ENCODE measurements around the gene TSKU. TPM values are rescaled to one million over a fixed set of nuclear protein-coding genes. Genes with fewer than 3 reads are reported as not detected.

The TSKU gene
- total RNA-seq, 2 donors from 2014 or later = 3.2 to 45.6 TPM

- ATAC-seq (replicated peaks) = no peak
- Mint-ChIP-seq H3K27me3 (peaks cover 13% of the 10 kb centered on the region), H3K4me1 (no peaks in the 10 kb centered on the region), H3K4me3 (no peak overlapping the region), H3K36me3 (ENCODE audit: low read depth) (no peaks in the 10 kb centered on the region), H3K9me3 (no peaks in the 10 kb centered on the region), H3K27ac (no peak overlapping the region)
Measured at GRCh38 chr11:76745561-76746207, 37.5 kb upstream of the TSKU start.

- no peak for ATAC-seq (replicated peaks)
- no peaks in the 10 kb centered on the region for H3K9me3 Mint-ChIP-seq
- H3K27ac Mint-ChIP-seq = no peak overlapping the region
- H3K4me1 Mint-ChIP-seq = no peaks in the 10 kb centered on the region
- H3K36me3 Mint-ChIP-seq (ENCODE audit: low read depth) = no peaks in the 10 kb centered on the region
- peaks cover 13% of the 10 kb centered on the region for H3K27me3 Mint-ChIP-seq
- H3K4me3 Mint-ChIP-seq = no peak overlapping the region
Measured at GRCh38 chr11:76747153-76747914, 35.8 kb upstream of the TSKU start.

GRCh38 chr11:76747915-76748860 is 35.0 kb upstream of the TSKU start:
- H3K27me3 Mint-ChIP-seq = peaks cover 17% of the 10 kb centered on the region
- no peaks in the 10 kb centered on the region for H3K9me3 Mint-ChIP-seq
- no peak for ATAC-seq (replicated peaks)
- no peaks in the 10 kb centered on the region for H3K36me3 Mint-ChIP-seq (ENCODE audit: low read depth)
- no peaks in the 10 kb centered on the region for H3K4me1 Mint-ChIP-seq
- H3K27ac Mint-ChIP-seq = no peak overlapping the region
- no peak overlapping the region for H3K4me3 Mint-ChIP-seq

- H3K27me3 Mint-ChIP-seq = peaks cover 17% of the 10 kb centered on the region
- H3K27ac Mint-ChIP-seq = no peak overlapping the region
- H3K4me1 Mint-ChIP-seq = no peaks in the 10 kb centered on the region
- no peaks in the 10 kb centered on the region for H3K9me3 Mint-ChIP-seq
- ATAC-seq (replicated peaks) = no peak
- no peak overlapping the region for H3K4me3 Mint-ChIP-seq
- no peaks in the 10 kb centered on the region for H3K36me3 Mint-ChIP-seq (ENCODE audit: low read depth)
Measured at GRCh38 chr11:76748948-76749347, 34.2 kb upstream of the TSKU start.

GRCh38 chr11:76750067-76750466 is 33.1 kb upstream of the TSKU start:
- Mint-ChIP-seq H3K4me3 (no peak overlapping the region), H3K4me1 (no peaks in the 10 kb centered on the region)

GRCh38 chr11:76750746-76751145 is 32.4 kb upstream of the TSKU start:
- Mint-ChIP-seq H3K27ac (no peak overlapping the region), H3K27me3 (peaks cover 14% of the 10 kb centered on the region), H3K36me3 (ENCODE audit: low read depth) (no peaks in the 10 kb centered on the region), H3K9me3 (no peaks in the 10 kb centered on the region), H3K4me1 (no peaks in the 10 kb centered on the region), H3K4me3 (no peak overlapping the region)
- ATAC-seq (replicated peaks) = no peak

More at GRCh38 chr11:76750067-76750466, 33.1 kb upstream of the TSKU start:
- H3K27me3 Mint-ChIP-seq = peaks cover 17% of the 10 kb centered on the region
- H3K36me3 Mint-ChIP-seq (ENCODE audit: low read depth) = no peaks in the 10 kb centered on the region
- no peak overlapping the region for H3K27ac Mint-ChIP-seq
- no peaks in the 10 kb centered on the region for H3K9me3 Mint-ChIP-seq
- ATAC-seq (replicated peaks) = no peak

GRCh38 chr11:76752321-76753143 is 30.6 kb upstream of the TSKU start:
- Mint-ChIP-seq H3K4me1 (no peaks in the 10 kb centered on the region), H3K27me3 (peaks cover 10% of the 10 kb centered on the region), H3K9me3 (no peaks in the 10 kb centered on the region), H3K27ac (no peak overlapping the region), H3K4me3 (no peak overlapping the region), H3K36me3 (ENCODE audit: low read depth) (no peaks in the 10 kb centered on the region)
- no peak for ATAC-seq (replicated peaks)

- no peaks in the 10 kb centered on the region for H3K36me3 Mint-ChIP-seq (ENCODE audit: low read depth)
- ATAC-seq (replicated peaks) = no peak
- no peaks in the 10 kb centered on the region for H3K9me3 Mint-ChIP-seq
- H3K4me3 Mint-ChIP-seq = no peak overlapping the region
- no peaks in the 10 kb centered on the region for H3K4me1 Mint-ChIP-seq
- no peak overlapping the region for H3K27ac Mint-ChIP-seq
- H3K27me3 Mint-ChIP-seq = peaks cover 5% of the 10 kb centered on the region
Measured at GRCh38 chr11:76753449-76753848, 29.7 kb upstream of the TSKU start.

- no peaks in the 10 kb centered on the region for H3K9me3 Mint-ChIP-seq
- no peak for ATAC-seq (replicated peaks)
- no peak overlapping the region for H3K27ac Mint-ChIP-seq
- no peaks in the 10 kb centered on the region for H3K36me3 Mint-ChIP-seq (ENCODE audit: low read depth)
- H3K27me3 Mint-ChIP-seq = peaks cover 4% of the 10 kb centered on the region
- H3K4me3 Mint-ChIP-seq = no peak overlapping the region
- no peaks in the 10 kb centered on the region for H3K4me1 Mint-ChIP-seq
Measured at GRCh38 chr11:76753950-76754349, 29.2 kb upstream of the TSKU start.

GRCh38 chr11:76756341-76756741 is 26.8 kb upstream of the TSKU start:
- H3K27me3 Mint-ChIP-seq = peaks cover 4% of the 10 kb centered on the region
- no peak overlapping the region for H3K4me3 Mint-ChIP-seq
- no peak overlapping the region for H3K27ac Mint-ChIP-seq
- no peaks in the 10 kb centered on the region for H3K36me3 Mint-ChIP-seq (ENCODE audit: low read depth)
- no peak for ATAC-seq (replicated peaks)
- H3K9me3 Mint-ChIP-seq = no peaks in the 10 kb centered on the region
- no peaks in the 10 kb centered on the region for H3K4me1 Mint-ChIP-seq

- H3K27ac Mint-ChIP-seq = no peak overlapping the region
- no peaks in the 10 kb centered on the region for H3K9me3 Mint-ChIP-seq
- ATAC-seq (replicated peaks) = no peak
- H3K4me3 Mint-ChIP-seq = no peak overlapping the region
- no peaks in the 10 kb centered on the region for H3K4me1 Mint-ChIP-seq
- H3K27me3 Mint-ChIP-seq = no peaks in the 10 kb centered on the region
- no peaks in the 10 kb centered on the region for H3K36me3 Mint-ChIP-seq (ENCODE audit: low read depth)
Measured at GRCh38 chr11:76758311-76758710, 24.8 kb upstream of the TSKU start.

- Mint-ChIP-seq H3K4me1 (no peaks in the 10 kb centered on the region), H3K27me3 (no peaks in the 10 kb centered on the region), H3K4me3 (no peak overlapping the region), H3K9me3 (no peaks in the 10 kb centered on the region), H3K36me3 (ENCODE audit: low read depth) (no peaks in the 10 kb centered on the region), H3K27ac (no peak overlapping the region)
- no peak for ATAC-seq (replicated peaks)
Measured at GRCh38 chr11:76759092-76759491, 24.1 kb upstream of the TSKU start.

- H3K4me1 Mint-ChIP-seq = no peaks in the 10 kb centered on the region
- ATAC-seq (replicated peaks) = no peak
- no peaks in the 10 kb centered on the region for H3K36me3 Mint-ChIP-seq (ENCODE audit: low read depth)
- no peak overlapping the region for H3K4me3 Mint-ChIP-seq
- H3K9me3 Mint-ChIP-seq = no peaks in the 10 kb centered on the region
- no peaks in the 10 kb centered on the region for H3K27me3 Mint-ChIP-seq
- H3K27ac Mint-ChIP-seq = no peak overlapping the region
Measured at GRCh38 chr11:76759517-76759916, 23.6 kb upstream of the TSKU start.

GRCh38 chr11:76760236-76760635 is 22.9 kb upstream of the TSKU start:
- H3K27ac Mint-ChIP-seq = no peak overlapping the region
- ATAC-seq (replicated peaks) = no peak
- no peak overlapping the region for H3K4me3 Mint-ChIP-seq
- H3K27me3 Mint-ChIP-seq = no peaks in the 10 kb centered on the region
- H3K36me3 Mint-ChIP-seq (ENCODE audit: low read depth) = no peaks in the 10 kb centered on the region
- peaks cover under 1% of the 10 kb centered on the region for H3K4me1 Mint-ChIP-seq
- H3K9me3 Mint-ChIP-seq = no peaks in the 10 kb centered on the region
